GM19238 (cell line): ENCODE measurements around the gene TEKT4.
"Not testable (repeated sequence)": the region's sequence is repeated elsewhere in the genome, so short reads cannot be mapped to it uniquely, and the experiment has no call there.

Experiments
- DNase-seq: peaks from one replicate; pipeline ENCODE4 v3.0.0; 2011; ENCODE audit warnings: low spot score; ENCODE audit not compliant: insufficient read length

TEKT4 gene

GRCh38 chr2:94875820-94876522, 4.7 kb downstream of the TEKT4 start:
- no peak for DNase-seq

- no peak for DNase-seq
Observed at GRCh38 chr2:94876523-94876863, 5.3 kb downstream of the TEKT4 start.

GRCh38 chr2:94877129-94877528, 5.9 kb downstream of the TEKT4 start:
- DNase-seq: no peak

GRCh38 chr2:94878575-94878974, 7.3 kb downstream of the TEKT4 start:
- DNase-seq: not testable (repeated sequence)

- no peak for DNase-seq
Observed at GRCh38 chr2:94879314-94879981, 8.2 kb downstream of the TEKT4 start.

GRCh38 chr2:94879982-94880377, 8.8 kb downstream of the TEKT4 start:
- DNase-seq: no peak

GRCh38 chr2:94880507-94880906, 9.3 kb downstream of the TEKT4 start:
- DNase-seq: no peak

GRCh38 chr2:94881070-94881469, 9.8 kb downstream of the TEKT4 start:
- DNase-seq: no peak

GRCh38 chr2:94890234-94890633, 19.0 kb downstream of the TEKT4 start:
- DNase-seq: no peak

- DNase-seq: not testable (repeated sequence)
Observed at GRCh38 chr2:94895273-94895672, 24.0 kb downstream of the TEKT4 start.

- not testable (repeated sequence) for DNase-seq
Observed at GRCh38 chr2:94906976-94907375, 35.7 kb downstream of the TEKT4 start.

GRCh38 chr2:94923196-94923595, 52.0 kb downstream of the TEKT4 start:
- DNase-seq: no peak

- DNase-seq: not testable (repeated sequence)
Observed at GRCh38 chr2:94924999-94925398, 53.8 kb downstream of the TEKT4 start.
